IMR-90 (cell line): Measurements from ENCODE around the gene CGRRF1.

Source experiments
- CEBPB ChIP-seq: IDR thresholded peaks from 2 replicates; pipeline ENCODE4 v1.6.1; 2012; ENCODE audit warnings: low read depth, low read length, improper control_type of control experiment
- CTCF ChIP-seq: conservative IDR thresholded peaks from 2 replicates; pipeline ENCODE4 v1.5.1; 2012; ENCODE audit warnings: mild to moderate bottlenecking, low read depth, low read length, improper control_type of control experiment
- ELK1 ChIP-seq: fragments of 150-350 bp; IDR thresholded peaks from 2 replicates; pipeline ENCODE4 v1.6.1; 2016; ENCODE audit warnings: low read depth, mild to moderate bottlenecking, low read length, moderate library complexity, borderline replicate concordance
- POLR2A ChIP-seq: IDR thresholded peaks from 2 replicates; pipeline ENCODE4 v1.6.1; 2012; ENCODE audit warnings: mild to moderate bottlenecking, low read depth, low read length
- RAD21 ChIP-seq: IDR thresholded peaks from 2 replicates; pipeline ENCODE4 v1.6.1; 2012; ENCODE audit warnings: low read length, improper control_type of control experiment
- SMC3 ChIP-seq: fragments of 150-350 bp; IDR thresholded peaks from 2 replicates; pipeline ENCODE4 v1.6.1; 2016; ENCODE audit warnings: low read depth, mild to moderate bottlenecking, antibody characterized with exemption, low read length, moderate library complexity
- USF2 ChIP-seq: fragments of 150-350 bp; IDR thresholded peaks from 2 replicates; pipeline ENCODE4 v1.6.1; 2017; ENCODE audit warnings: mild to moderate bottlenecking, antibody characterized with exemption, low read length, low read depth

- TF ChIP-seq SMC3 (no peak), CTCF (no peak), ELK1 (no peak), CEBPB (no peak), USF2 (no peak), POLR2A (no peak), RAD21 (no peak)
These were observed 34.4 kb upstream of the CGRRF1 start for GRCh38 chr14:54475187-54475899.
